Left lung (tissue), 10 donors: Measurements from ENCODE around the gene ACTL8. TPM values are rescaled to one million over a fixed set of nuclear protein-coding genes. Genes with fewer than 3 reads are reported as not detected.

Experiments used
- ATAC-seq: fragments of 200-7000 bp; cut with Tn5 transposase; one replicate; pipeline ENCODE4 v1.9.1; 2020; ENCODE audit warnings: moderate library complexity
- DNase-seq, 4 donors: peaks; one replicate each; pipeline ENCODE4 v3.0.0-alpha.2; 2013 to 2020
- H3K27ac ChIP-seq, 2 donors: fragments of 200-600 bp; sonication (generic) in 1 of 2; one replicate each; pipeline versions ENCODE4 v1.5.0 to v1.8.0; 2020 to 2021
- H3K27me3 ChIP-seq, 2 donors: fragments of 200-600 bp; sonication (generic) in 1 of 2; one replicate each; pipeline versions ENCODE4 v1.5.0 to v1.8.0; 2020 to 2021
- H3K36me3 ChIP-seq, 2 donors: fragments of 200-600 bp; sonication (generic) in 1 of 2; one replicate each; pipeline versions ENCODE4 v1.5.0 to v1.8.0; 2020 to 2021
- H3K4me1 ChIP-seq, 2 donors: fragments of 200-600 bp; one replicate each; pipeline ENCODE4 v1.8.0; 2021
- H3K4me3 ChIP-seq, 2 donors: fragments of 200-600 bp; sonication (generic) in 1 of 2; one replicate each; pipeline versions ENCODE4 v1.5.0 to v1.8.0; 2020 to 2021; ENCODE audit warnings: mild to moderate bottlenecking in 1 of 2
- H3K9me3 ChIP-seq, 2 donors: fragments of 200-600 bp; sonication (generic) in 1 of 2; one replicate each; pipeline versions ENCODE4 v1.5.0 to v1.8.0; 2020 to 2021
- intact Hi-C, 2 donors: fragments of 100-400 bp; cut with DNase I; formaldehyde crosslinking; loops; one replicate each; pipeline versions ENCODE4 v1.11.2 to v1.14.2; 2022
- polyA plus RNA-seq, 6 donors: library from polyadenylated mRNA; unstranded; fragments of 120-200 nt; gene quantifications; one replicate each; pipeline ENCODE4 v1.2.1, GENCODE V29; 2013; ENCODE audit not compliant: insufficient read length in 6 of 6
- total RNA-seq, 2 donors: library from RNA; stranded (reverse); fragmentation: NEBNext Ultra II Directional; extraction: Animal tissue kit (Norgen Biotek cat#: 25700); gene quantifications; one replicate each; pipeline ENCODE4 v1.2.1, GENCODE V29; 2021
- TF ChIP-seq, protein P1 (sequence below), 2 donors: fragments of 200-600 bp; sonication (generic) in 1 of 2; IDR thresholded peaks; one replicate each; pipeline versions ENCODE4 v1.5.0 to v1.8.0; 2021; ENCODE audit warnings: antibody characterized with exemption in 2 of 2
- donor health status: DM: no; HTN: yes; CAD: no.
- donor health status: DM: no; HTN: no; CAD: no.

ACTL8 gene
- total and polyA plus RNA-seq, 8 donors = not detected

- ATAC-seq = no peak
- DNase-seq = no peak
- Histone ChIP-seq H3K27me3 (peaks cover 0 to 46% of the 10 kb centered on the region in 2 donors), H3K4me3 (no peak overlapping the region), H3K36me3 (no peaks in the 10 kb centered on the region), H3K27ac (no peak overlapping the region), H3K9me3 (no peaks in the 10 kb centered on the region), H3K4me1 (no peaks in the 10 kb centered on the region)
- TF ChIP-seq, protein P1, sequence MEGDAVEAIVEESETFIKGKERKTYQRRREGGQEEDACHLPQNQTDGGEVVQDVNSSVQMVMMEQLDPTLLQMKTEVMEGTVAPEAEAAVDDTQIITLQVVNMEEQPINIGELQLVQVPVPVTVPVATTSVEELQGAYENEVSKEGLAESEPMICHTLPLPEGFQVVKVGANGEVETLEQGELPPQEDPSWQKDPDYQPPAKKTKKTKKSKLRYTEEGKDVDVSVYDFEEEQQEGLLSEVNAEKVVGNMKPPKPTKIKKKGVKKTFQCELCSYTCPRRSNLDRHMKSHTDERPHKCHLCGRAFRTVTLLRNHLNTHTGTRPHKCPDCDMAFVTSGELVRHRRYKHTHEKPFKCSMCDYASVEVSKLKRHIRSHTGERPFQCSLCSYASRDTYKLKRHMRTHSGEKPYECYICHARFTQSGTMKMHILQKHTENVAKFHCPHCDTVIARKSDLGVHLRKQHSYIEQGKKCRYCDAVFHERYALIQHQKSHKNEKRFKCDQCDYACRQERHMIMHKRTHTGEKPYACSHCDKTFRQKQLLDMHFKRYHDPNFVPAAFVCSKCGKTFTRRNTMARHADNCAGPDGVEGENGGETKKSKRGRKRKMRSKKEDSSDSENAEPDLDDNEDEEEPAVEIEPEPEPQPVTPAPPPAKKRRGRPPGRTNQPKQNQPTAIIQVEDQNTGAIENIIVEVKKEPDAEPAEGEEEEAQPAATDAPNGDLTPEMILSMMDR (IDR thresholded peaks at IDR 0.05) = no peak
- intact Hi-C loops = no loop called here
Measured at GRCh38 chr1:17777818-17778217, 22.7 kb downstream of the ACTL8 start.

- no peaks in the 10 kb centered on the region for H3K36me3 ChIP-seq
- H3K27ac ChIP-seq = no peak overlapping the region
- no peaks in the 10 kb centered on the region for H3K9me3 ChIP-seq
- DNase-seq = no peak
- intact Hi-C loops = no loop called here
- TF ChIP-seq, protein P1 (IDR thresholded peaks at IDR 0.05) = no peak
- ATAC-seq = no peak
- H3K4me1 ChIP-seq = no peaks in the 10 kb centered on the region
- no peak overlapping the region for H3K4me3 ChIP-seq
- peaks cover 0 to 32% of the 10 kb centered on the region in 2 donors for H3K27me3 ChIP-seq
Measured at GRCh38 chr1:17780916-17781315, 25.8 kb downstream of the ACTL8 start.

GRCh38 chr1:17789926-17790325 lies 34.8 kb downstream of the ACTL8 start:
- H3K4me3 ChIP-seq = no peak overlapping the region
- H3K9me3 ChIP-seq = no peaks in the 10 kb centered on the region
- peaks cover 0 to 39% of the 10 kb centered on the region in 2 donors for H3K27me3 ChIP-seq
- no peaks in the 10 kb centered on the region for H3K36me3 ChIP-seq
- no peak for DNase-seq
- TF ChIP-seq, protein P1 (IDR thresholded peaks at IDR 0.05) = no peak
- intact Hi-C loops = no loop called here
- no peak for ATAC-seq
- no peak overlapping the region for H3K27ac ChIP-seq
- H3K4me1 ChIP-seq = no peaks in the 10 kb centered on the region

GRCh38 chr1:17790383-17791054 lies 35.4 kb downstream of the ACTL8 start:
- no peak overlapping the region for H3K27ac ChIP-seq
- DNase-seq = no peak
- TF ChIP-seq, protein P1 (IDR thresholded peaks at IDR 0.05) = no peak
- H3K4me1 ChIP-seq = no peaks in the 10 kb centered on the region
- H3K9me3 ChIP-seq = no peaks in the 10 kb centered on the region
- ATAC-seq = no peak
- H3K27me3 ChIP-seq = peaks cover 0 to 41% of the 10 kb centered on the region in 2 donors
- no peaks in the 10 kb centered on the region for H3K36me3 ChIP-seq
- intact Hi-C loops = no loop called here
- H3K4me3 ChIP-seq = no peak overlapping the region

DNA sequence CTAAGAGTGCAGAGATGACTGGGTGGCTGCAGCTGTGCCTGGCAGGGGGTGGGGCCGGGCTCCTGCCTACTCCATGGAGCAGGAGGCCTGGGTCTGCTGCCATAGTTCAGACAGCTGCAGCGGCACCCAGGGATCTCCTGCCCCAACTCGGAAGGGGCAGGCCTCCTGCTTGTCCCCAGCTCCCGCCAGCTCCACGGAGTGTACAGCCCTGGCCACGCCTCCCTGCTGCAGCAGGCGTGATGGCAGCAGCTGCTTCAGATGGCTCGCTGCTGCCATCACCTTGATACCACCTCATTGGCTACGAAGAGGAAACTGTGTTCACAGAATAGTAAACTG lies 35.9 kb downstream of the ACTL8 start:
- Histone ChIP-seq H3K9me3 (no peaks in the 10 kb centered on the region), H3K27ac (no peak overlapping the region), H3K4me3 (no peak overlapping the region), H3K36me3 (no peaks in the 10 kb centered on the region), H3K27me3 (peaks cover 0 to 41% of the 10 kb centered on the region in 2 donors), H3K4me1 (no peaks in the 10 kb centered on the region)
- ATAC-seq = no peak
- intact Hi-C loops = no loop called here
- DNase-seq = no peak
- TF ChIP-seq, protein P1 (IDR thresholded peaks at IDR 0.05) = no peak
